Adrenal gland (tissue), 12 donors: Measurements from ENCODE around the gene WDR1. TPM values are rescaled to one million over a fixed set of nuclear protein-coding genes. Genes with fewer than 3 reads are reported as not detected.

ENCODE experiments used
- DNase-seq, 7 donors: peaks; one replicate each; pipeline ENCODE4 v3.0.0-alpha.2; 2019 to 2020
- H3K27ac ChIP-seq, 5 donors: fragments of 200-600 bp; sonication (generic) in 4 of 5; 1 replicate in 3 of 5; 2 replicates in 2 of 5; pipeline versions ENCODE4 v1.5.1 to v1.8.0; 2016 to 2020; ENCODE audit warnings: mild to moderate bottlenecking in 1 of 5
- H3K27me3 ChIP-seq: fragments of 200-600 bp; 2 replicates; pipeline ENCODE4 v1.8.0; 2021
- H3K36me3 ChIP-seq, 2 donors: fragments of 200-600 bp; replicated peaks in 1 of 2; 1 replicate in 1 of 2; 2 replicates in 1 of 2; pipeline versions ENCODE4 v1.5.1 to v1.8.0; 2018 to 2022
- H3K4me1 ChIP-seq, 2 donors: fragments of 200-600 bp; replicated peaks in 1 of 2; 1 replicate in 1 of 2; 2 replicates in 1 of 2; pipeline versions ENCODE4 v1.5.1 to v1.8.0; 2018 to 2021
- H3K4me3 ChIP-seq, 4 donors: fragments of 200-600 bp; sonication (generic) in 3 of 4; one replicate each; pipeline ENCODE4 v1.5.1; 2016 to 2018
- H3K9me3 ChIP-seq, 3 donors: fragments of 200-600 bp; sonication (generic) in 1 of 3; replicated peaks in 1 of 3; 1 replicate in 2 of 3; 2 replicates in 1 of 3; pipeline versions ENCODE4 v1.5.1 to v1.8.0; 2016 to 2021
- POLR2A ChIP-seq, 2 donors: fragments of 450-650 bp; IDR thresholded peaks; one replicate each; pipeline ENCODE4 v1.6.1; 2017; ENCODE audit warnings: antibody characterized with exemption in 2 of 2, mild to moderate bottlenecking in 2 of 2, moderate library complexity in 1 of 2
- WGBS, 4 donors: extraction: QIAGEN DNeasy Blood & Tissue Kit in 2 of 4; methylation state at CpG; one replicate each; pipeline versions ENCODE4 v1.1.5 to v1.1.7; 2013 to 2017; 5-methylcytosine and 5-hydroxymethylcytosine counted together
- intact Hi-C, 2 donors: fragments of 100-400 bp; cut with DNase I; formaldehyde crosslinking; loops; one replicate each; pipeline versions ENCODE4 v1.14.1 to v1.15.0; 2022 to 2023
- polyA plus RNA-seq, 3 donors: library from polyadenylated mRNA; stranded (reverse); fragments of 200-250 nt in 2 of 3; fragments of 350-450 nt in 1 of 3; fragmentation: Illumina TruSeq in 1 of 3; extraction: RNeasy Lipid Tissue Mini Kit (QIAGEN cat#74804) in 1 of 3; gene quantifications; one replicate each; pipeline ENCODE4 v1.2.3, GENCODE V29; 2013 to 2014
- total RNA-seq, 9 donors: library from RNA; depleted of rRNA in 4 of 9; stranded (reverse); fragments of >200 nt in 4 of 9; fragments of 120-200 nt in 1 of 9; fragmentation: NEBNext Ultra II Directional in 1 of 9; extraction: Animal tissue kit (Norgen Biotek cat#: 25700) in 1 of 9; gene quantifications; one replicate each; pipeline versions ENCODE4 v1.1.0 to v1.2.4, GENCODE V29; 2013 to 2023
- TF ChIP-seq, protein P1 (sequence below), 6 experiments: fragments of 450-650 bp in 4 of 6; fragments of 200-600 bp in 2 of 6; sonication (generic) in 1 of 6; IDR thresholded peaks; 1 replicate in 5 of 6; 2 replicates in 1 of 6; pipeline versions ENCODE4 v1.5.1 to v1.8.0; 2016 to 2021; ENCODE audit warnings: antibody characterized with exemption in 6 of 6, mild to moderate bottlenecking in 2 of 6, moderate library complexity in 1 of 6
- donor health status: healthy with polysubstance abuse.
- donor health status: Bipolar disorder and iron deficiency.
- donor health status: DM: yes; HTN: yes; CAD: no.
- donor health status: DM: no; HTN: no; CAD: no.
- donor health status: DM: no; HTN: no; CAD: no.
- donor health status: DM: yes; HTN: yes; CAD: no.

The WDR1 gene
- total and polyA plus RNA-seq, 12 donors: 66.5 to 228 (median 143) TPM

- WGBS, 4 donors: 80 to 95% (median 83%) methylated on average over 6 to 8 of the region's 8 CpGs
- Histone ChIP-seq H3K36me3 (peaks cover 0 to 97% of the 10 kb centered on the region in 2 donors), H3K4me1 (no peaks in the 10 kb centered on the region), H3K27ac (no peak overlapping the region), H3K27me3 (no peaks in the 10 kb centered on the region), H3K4me3 (no peak overlapping the region), H3K9me3 (no peaks in the 10 kb centered on the region)
- intact Hi-C loops: no loop called here
- DNase-seq: peak in 3 of 7 donors; percentile 28 to 74 (median 37)
- TF ChIP-seq, protein P1, sequence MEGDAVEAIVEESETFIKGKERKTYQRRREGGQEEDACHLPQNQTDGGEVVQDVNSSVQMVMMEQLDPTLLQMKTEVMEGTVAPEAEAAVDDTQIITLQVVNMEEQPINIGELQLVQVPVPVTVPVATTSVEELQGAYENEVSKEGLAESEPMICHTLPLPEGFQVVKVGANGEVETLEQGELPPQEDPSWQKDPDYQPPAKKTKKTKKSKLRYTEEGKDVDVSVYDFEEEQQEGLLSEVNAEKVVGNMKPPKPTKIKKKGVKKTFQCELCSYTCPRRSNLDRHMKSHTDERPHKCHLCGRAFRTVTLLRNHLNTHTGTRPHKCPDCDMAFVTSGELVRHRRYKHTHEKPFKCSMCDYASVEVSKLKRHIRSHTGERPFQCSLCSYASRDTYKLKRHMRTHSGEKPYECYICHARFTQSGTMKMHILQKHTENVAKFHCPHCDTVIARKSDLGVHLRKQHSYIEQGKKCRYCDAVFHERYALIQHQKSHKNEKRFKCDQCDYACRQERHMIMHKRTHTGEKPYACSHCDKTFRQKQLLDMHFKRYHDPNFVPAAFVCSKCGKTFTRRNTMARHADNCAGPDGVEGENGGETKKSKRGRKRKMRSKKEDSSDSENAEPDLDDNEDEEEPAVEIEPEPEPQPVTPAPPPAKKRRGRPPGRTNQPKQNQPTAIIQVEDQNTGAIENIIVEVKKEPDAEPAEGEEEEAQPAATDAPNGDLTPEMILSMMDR (IDR thresholded peaks at IDR 0.05): no peak
- no peak for TF ChIP-seq POLR2A (IDR thresholded peaks at IDR 0.05)
Observed at GRCh38 chr4:10079912-10080588, 36.5 kb downstream of the WDR1 start.

DNA sequence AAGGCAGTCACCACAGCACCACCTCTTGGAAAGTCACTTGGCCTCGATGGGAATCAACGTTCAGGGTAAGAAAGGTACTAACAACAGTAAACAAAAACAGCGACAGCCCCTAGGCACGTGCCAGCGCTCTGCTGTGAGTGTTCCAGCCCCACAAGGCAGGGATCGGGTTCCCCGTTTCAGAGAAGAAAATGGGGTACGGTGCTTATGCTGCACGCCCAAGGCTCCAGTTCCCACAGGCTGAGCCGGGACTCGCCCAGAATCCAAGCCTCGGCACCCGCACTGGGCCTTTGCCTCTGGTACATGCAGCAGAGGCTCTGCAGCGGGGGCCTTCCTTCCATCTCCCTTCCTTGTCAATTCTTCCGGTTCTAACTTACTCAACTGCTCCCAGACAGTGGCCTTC, 37.3 kb downstream of the WDR1 start:
- 83 to 89% (median 86%) methylated on average over 15 of the region's 15 CpGs for WGBS, 4 donors
- H3K4me1 ChIP-seq: no peaks in the 10 kb centered on the region
- DNase-seq: peak in 1 of 7 donors; percentile 50
- H3K27me3 ChIP-seq: no peaks in the 10 kb centered on the region
- H3K4me3 ChIP-seq: no peak overlapping the region
- H3K27ac ChIP-seq: no peak overlapping the region
- intact Hi-C loops: no loop called here
- no peak for TF ChIP-seq POLR2A (IDR thresholded peaks at IDR 0.05)
- TF ChIP-seq, protein P1 (IDR thresholded peaks at IDR 0.05): no peak
- H3K36me3 ChIP-seq: peaks cover 0 to 97% of the 10 kb centered on the region in 2 donors
- no peaks in the 10 kb centered on the region for H3K9me3 ChIP-seq

GRCh38 chr4:10078481-10079233, 37.9 kb downstream of the WDR1 start:
- TF ChIP-seq POLR2A (IDR thresholded peaks at IDR 0.05): no peak
- TF ChIP-seq, protein P1 (IDR thresholded peaks at IDR 0.05): no peak
- Histone ChIP-seq H3K27me3 (no peaks in the 10 kb centered on the region), H3K27ac (peak overlapping the region in 1 of 5 donors; percentile 41), H3K4me3 (no peak overlapping the region), H3K9me3 (no peaks in the 10 kb centered on the region), H3K4me1 (no peaks in the 10 kb centered on the region), H3K36me3 (peaks cover 0 to 97% of the 10 kb centered on the region in 2 donors)
- 89 to 92% (median 92%) methylated on average over 13 to 26 of the region's 26 CpGs for WGBS, 4 donors
- DNase-seq: peak in 1 of 7 donors; percentile 49
- intact Hi-C loops: no loop called here

DNA sequence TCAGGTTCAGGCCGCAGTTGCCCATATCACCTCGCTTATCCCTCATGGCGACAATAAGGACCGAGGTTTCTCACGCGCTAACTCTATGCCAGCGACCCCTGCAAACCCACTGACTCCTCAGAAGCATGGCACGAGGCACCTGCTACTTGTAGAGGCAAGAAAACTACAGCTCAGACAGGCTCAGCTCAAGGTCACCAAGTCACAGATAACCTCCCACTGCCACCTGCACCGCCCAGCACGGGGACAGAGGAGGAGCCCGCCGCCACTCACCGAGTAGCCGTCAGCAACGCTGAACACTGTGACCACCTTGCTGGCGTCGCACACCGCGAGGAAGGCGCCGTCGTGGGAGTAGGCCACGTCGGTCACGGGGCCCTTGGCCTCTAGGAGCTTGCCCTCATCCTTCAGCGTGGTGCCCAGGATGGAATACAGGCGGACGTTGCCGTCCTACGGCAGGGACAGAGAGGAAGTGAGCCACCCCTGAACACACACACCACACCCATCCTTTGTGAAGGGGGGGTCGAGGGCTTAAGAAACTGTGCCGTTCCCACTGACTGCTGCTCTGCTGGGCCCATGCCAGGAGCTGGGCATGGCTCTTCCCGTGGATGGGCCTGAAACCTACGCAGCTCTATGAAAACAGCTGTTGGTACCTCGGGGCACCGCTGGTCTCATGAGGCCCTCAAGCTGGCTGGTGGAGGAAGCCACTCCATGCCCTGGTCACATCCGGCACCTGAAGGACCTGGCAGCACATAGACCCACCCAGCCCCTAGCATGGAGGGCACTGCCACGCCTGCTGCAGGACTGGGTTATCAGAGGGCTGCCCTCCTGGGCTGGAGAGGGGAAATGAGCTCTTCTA, 38.9 kb downstream of the WDR1 start:
- Histone ChIP-seq H3K36me3 (peaks cover 0 to 97% of the 10 kb centered on the region in 2 donors), H3K4me3 (no peak overlapping the region), H3K4me1 (no peaks in the 10 kb centered on the region), H3K27ac (peak overlapping the region in 1 of 5 donors; percentile 41), H3K27me3 (no peaks in the 10 kb centered on the region), H3K9me3 (no peaks in the 10 kb centered on the region)
- intact Hi-C loops: no loop called here
- TF ChIP-seq, protein P1 (IDR thresholded peaks at IDR 0.05): no peak
- TF ChIP-seq POLR2A (IDR thresholded peaks at IDR 0.05): no peak
- WGBS, 4 donors: 77 to 86% (median 80%) methylated on average over 8 to 38 of the region's 38 CpGs
- peak in 4 of 7 donors; percentile 28 to 67 (median 42) for DNase-seq
